ENCODE measurements around the gene GRIN1.

DNA sequence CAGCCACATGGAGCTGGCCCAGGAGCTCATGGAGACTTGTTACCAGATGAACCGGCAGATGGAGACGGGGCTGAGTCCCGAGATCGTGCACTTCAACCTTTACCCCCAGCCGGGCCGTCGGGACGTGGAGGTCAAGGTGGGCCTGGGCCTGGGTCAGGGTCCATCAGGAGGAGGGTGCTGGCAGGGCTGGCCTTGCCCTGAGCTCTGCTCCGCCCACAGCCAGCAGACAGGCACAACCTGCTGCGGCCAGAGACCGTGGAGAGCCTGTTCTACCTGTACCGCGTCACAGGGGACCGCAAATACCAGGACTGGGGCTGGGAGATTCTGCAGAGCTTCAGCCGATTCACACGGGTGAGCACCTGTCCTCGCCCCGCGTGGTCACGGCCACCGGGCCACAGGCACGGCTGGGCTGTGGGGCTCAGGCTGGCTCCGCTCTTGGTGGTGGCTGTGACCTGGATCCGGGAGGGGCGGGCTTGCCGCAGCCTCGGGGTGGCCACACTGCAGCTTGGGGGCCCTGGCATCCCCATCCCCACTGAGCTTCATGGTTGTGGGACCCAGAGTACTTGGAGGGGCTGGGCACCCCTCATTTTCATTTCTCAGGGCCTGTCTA lies 31.5 kb upstream of the GRIN1 start:
- TF ChIP-seq, protein P1, sequence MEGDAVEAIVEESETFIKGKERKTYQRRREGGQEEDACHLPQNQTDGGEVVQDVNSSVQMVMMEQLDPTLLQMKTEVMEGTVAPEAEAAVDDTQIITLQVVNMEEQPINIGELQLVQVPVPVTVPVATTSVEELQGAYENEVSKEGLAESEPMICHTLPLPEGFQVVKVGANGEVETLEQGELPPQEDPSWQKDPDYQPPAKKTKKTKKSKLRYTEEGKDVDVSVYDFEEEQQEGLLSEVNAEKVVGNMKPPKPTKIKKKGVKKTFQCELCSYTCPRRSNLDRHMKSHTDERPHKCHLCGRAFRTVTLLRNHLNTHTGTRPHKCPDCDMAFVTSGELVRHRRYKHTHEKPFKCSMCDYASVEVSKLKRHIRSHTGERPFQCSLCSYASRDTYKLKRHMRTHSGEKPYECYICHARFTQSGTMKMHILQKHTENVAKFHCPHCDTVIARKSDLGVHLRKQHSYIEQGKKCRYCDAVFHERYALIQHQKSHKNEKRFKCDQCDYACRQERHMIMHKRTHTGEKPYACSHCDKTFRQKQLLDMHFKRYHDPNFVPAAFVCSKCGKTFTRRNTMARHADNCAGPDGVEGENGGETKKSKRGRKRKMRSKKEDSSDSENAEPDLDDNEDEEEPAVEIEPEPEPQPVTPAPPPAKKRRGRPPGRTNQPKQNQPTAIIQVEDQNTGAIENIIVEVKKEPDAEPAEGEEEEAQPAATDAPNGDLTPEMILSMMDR (conservative IDR thresholded peaks at IDR 0.05; ENCODE audit: low read depth, low read length), result no peak
- TF ChIP-seq EZH2 (IDR thresholded peaks at IDR 0.05; ENCODE audit: borderline replicate concordance, low read depth, low read length, poor library complexity, severe bottlenecking), result no peak

All from A673 (cell line).